ENCODE measurements around the gene SVOP.
A peak's percentile ranks its signal among the peaks of the same experiment; 100 is the strongest.

DNA sequence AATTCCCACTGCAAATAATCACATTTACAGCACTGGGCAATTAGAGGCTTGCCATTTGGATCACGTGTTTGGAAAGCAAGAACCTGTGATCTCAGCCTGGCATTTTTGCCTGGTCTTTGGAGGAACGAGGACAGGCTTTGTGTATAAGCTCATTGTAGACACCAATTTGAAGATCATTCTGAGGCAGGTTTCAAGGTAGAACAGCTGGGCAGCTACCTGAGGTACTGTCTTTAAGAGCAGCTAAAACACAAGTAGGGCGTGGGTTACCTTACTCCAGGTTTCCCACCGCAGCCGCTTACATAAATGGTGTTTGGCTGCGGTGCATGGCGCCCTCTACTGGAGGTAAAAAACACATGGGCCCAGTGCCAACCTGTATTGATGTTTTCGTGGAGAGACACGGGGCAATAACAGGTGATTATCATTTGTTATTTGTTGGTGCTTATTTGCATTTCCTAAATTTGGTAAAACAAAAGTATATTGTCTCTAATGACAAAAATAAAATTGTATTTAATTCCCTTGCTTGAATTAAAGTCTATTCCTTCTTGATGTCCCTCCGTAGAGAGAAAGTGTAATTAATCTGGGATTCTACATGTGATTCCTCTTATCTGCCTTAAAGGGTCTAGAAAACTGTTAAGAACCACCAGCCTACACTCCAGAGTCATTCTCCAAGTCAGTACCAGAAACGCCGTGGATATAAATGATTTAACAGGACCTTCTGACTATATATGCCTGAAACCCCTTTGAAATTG lies 69.7 kb downstream of the SVOP start:
- TF ChIP-seq, protein P1, sequence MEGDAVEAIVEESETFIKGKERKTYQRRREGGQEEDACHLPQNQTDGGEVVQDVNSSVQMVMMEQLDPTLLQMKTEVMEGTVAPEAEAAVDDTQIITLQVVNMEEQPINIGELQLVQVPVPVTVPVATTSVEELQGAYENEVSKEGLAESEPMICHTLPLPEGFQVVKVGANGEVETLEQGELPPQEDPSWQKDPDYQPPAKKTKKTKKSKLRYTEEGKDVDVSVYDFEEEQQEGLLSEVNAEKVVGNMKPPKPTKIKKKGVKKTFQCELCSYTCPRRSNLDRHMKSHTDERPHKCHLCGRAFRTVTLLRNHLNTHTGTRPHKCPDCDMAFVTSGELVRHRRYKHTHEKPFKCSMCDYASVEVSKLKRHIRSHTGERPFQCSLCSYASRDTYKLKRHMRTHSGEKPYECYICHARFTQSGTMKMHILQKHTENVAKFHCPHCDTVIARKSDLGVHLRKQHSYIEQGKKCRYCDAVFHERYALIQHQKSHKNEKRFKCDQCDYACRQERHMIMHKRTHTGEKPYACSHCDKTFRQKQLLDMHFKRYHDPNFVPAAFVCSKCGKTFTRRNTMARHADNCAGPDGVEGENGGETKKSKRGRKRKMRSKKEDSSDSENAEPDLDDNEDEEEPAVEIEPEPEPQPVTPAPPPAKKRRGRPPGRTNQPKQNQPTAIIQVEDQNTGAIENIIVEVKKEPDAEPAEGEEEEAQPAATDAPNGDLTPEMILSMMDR (IDR thresholded peaks at IDR 0.05; ENCODE audit: low read depth, low read length): peak; percentile 91
- TF ChIP-seq EZH2phosphoT487 (IDR thresholded peaks at IDR 0.05; ENCODE audit: low read depth): no peak
